ENCODE measurements around the gene TIMM44. TPM values are rescaled to one million over a fixed set of nuclear protein-coding genes. Genes with fewer than 3 reads are reported as not detected.

Gene TIMM44
- total RNA-seq, 1 experiment from 2014 or later, result 114 TPM

DNA sequence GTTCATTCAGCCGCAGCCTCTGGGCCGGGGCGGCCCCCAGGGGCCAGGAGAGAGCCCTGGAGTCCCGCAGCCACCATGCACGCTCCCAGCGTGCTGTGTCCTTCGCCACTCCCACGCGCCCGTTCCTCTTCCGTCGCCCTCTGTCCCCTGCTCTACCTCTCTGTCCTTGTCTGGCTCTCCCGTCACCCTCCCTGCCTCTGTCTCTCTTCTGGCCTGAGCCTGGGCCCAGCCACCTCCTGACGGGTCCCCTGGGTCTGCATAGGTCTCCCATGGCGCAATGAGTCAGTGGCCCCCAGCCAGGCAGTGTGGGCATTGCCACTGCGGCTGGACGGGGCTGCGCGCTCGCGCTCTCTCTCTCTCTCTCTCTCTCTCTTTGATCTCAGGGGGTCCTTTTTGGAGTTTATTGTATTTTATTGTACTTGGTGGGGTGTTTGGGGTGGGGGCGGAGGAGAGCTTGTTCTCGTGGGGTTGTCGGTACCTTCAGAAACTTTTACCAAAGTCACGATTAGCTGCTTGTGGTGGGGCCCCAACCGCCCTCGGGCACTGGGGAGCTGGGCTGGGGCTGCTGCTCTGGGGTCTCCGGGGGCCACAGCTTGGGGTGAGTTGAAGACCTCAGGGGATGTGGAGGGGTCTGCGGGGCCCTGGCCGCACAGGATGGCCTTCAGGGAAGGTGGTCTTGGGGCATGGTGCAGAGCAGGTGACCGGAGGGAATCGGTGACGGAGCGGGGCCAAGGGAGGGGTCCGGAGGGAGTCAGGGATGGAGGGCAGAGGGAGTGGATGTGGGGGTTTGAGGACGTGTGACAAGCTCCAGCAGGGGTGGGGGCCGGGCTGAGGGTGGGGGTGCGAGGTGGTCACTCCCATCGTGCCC is 30.5 kb downstream of the TIMM44 start:
- no peak overlapping the region for H3K9ac ChIP-seq (ENCODE audit: extremely low read depth, insufficient read length, low read length)
- H3K4me2 ChIP-seq (ENCODE audit: insufficient read depth, insufficient read length, low read length), result no peak overlapping the region
- no peak for DNase-seq
- H4K91ac ChIP-seq (ENCODE audit: insufficient read length, low read depth, low read length), result no peak overlapping the region
- no peak overlapping the region for H2BK5ac ChIP-seq (ENCODE audit: insufficient read length, low read length)
- H3K4me1 ChIP-seq (ENCODE audit: insufficient read depth, low read length), result no peaks in the 10 kb centered on the region
- no peaks in the 10 kb centered on the region for H4K20me1 ChIP-seq (ENCODE audit: control insufficient read depth, insufficient read depth, insufficient read length)
- no peak overlapping the region for H3K27ac Mint-ChIP-seq
- H3K79me2 ChIP-seq (ENCODE audit: insufficient read depth, low read length), result no peaks in the 10 kb centered on the region
- no peak overlapping the region for H3K4me3 Mint-ChIP-seq
- H2BK15ac ChIP-seq (ENCODE audit: low read depth, low read length), result no peak overlapping the region
- H3K27ac ChIP-seq (ENCODE audit: insufficient read length, low read depth, low read length), result no peak overlapping the region
- H2AFZ ChIP-seq (ENCODE audit: low read length), result no peak overlapping the region
- H3K18ac ChIP-seq (ENCODE audit: insufficient read length, low read depth, low read length), result no peak overlapping the region
- no peak overlapping the region for H2BK20ac ChIP-seq (ENCODE audit: low read depth, low read length, poor library complexity, severe bottlenecking)
- H2AK5ac ChIP-seq (ENCODE audit: insufficient read length, low read length), result no peak overlapping the region
- H3K4me1 Mint-ChIP-seq, result peaks cover 7 to 12% of the 10 kb centered on the region in 2 experiments
- H4K5ac ChIP-seq (ENCODE audit: insufficient read length, low read depth, low read length), result no peak overlapping the region
- peaks cover 11% of the 10 kb centered on the region for H3K23me2 ChIP-seq (ENCODE audit: insufficient read length, low read depth, low read length, poor library complexity, severe bottlenecking)
- no peak overlapping the region for H3T11ph ChIP-seq (ENCODE audit: low read length)
- no peaks in the 10 kb centered on the region for H3K79me1 ChIP-seq (ENCODE audit: insufficient read depth, low read depth, low read length, poor library complexity, severe bottlenecking)
- no peak overlapping the region for H2BK12ac ChIP-seq (ENCODE audit: insufficient read length, low read depth, low read length)
- H3K27me3 ChIP-seq (ENCODE audit: insufficient read depth, low read length), result peaks cover 16% of the 10 kb centered on the region; the same call in 1 of the 2 replicates
- peaks cover 13 to 28% (median 24%) of the 10 kb centered on the region in 3 experiments; a peak in 6 of 7 replicates for H3K36me3 Mint-ChIP-seq (ENCODE audit: insufficient read depth in 1 of 3, low read depth in 3 of 3)
- H4K8ac ChIP-seq (replicated peaks; ENCODE audit: insufficient read length, low read depth, low read length), result no peak overlapping the region
- H3K14ac ChIP-seq (ENCODE audit: insufficient read depth, low read length), result no peak overlapping the region
- H3K4ac ChIP-seq (ENCODE audit: low read depth, low read length), result no peak overlapping the region
- no peak overlapping the region for H3K56ac ChIP-seq (ENCODE audit: insufficient read length, low read depth, low read length)
- H3K9me3 ChIP-seq (ENCODE audit: control insufficient read depth, low read depth, low read length), result no peaks in the 10 kb centered on the region
- TF ChIP-seq, protein P1, sequence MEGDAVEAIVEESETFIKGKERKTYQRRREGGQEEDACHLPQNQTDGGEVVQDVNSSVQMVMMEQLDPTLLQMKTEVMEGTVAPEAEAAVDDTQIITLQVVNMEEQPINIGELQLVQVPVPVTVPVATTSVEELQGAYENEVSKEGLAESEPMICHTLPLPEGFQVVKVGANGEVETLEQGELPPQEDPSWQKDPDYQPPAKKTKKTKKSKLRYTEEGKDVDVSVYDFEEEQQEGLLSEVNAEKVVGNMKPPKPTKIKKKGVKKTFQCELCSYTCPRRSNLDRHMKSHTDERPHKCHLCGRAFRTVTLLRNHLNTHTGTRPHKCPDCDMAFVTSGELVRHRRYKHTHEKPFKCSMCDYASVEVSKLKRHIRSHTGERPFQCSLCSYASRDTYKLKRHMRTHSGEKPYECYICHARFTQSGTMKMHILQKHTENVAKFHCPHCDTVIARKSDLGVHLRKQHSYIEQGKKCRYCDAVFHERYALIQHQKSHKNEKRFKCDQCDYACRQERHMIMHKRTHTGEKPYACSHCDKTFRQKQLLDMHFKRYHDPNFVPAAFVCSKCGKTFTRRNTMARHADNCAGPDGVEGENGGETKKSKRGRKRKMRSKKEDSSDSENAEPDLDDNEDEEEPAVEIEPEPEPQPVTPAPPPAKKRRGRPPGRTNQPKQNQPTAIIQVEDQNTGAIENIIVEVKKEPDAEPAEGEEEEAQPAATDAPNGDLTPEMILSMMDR (conservative IDR thresholded peaks at IDR 0.05), result no peak
- WGBS (ENCODE audit: extremely low coverage, insufficient read length, low lambda C conversion rate), result no CpG with 5 or more reads among the region's 39 CpGs
- H3K9me3 Mint-ChIP-seq, result no peaks in the 10 kb centered on the region
- peaks cover 39% of the 10 kb centered on the region for H3K27me3 Mint-ChIP-seq (ENCODE audit: low read depth)
- no peak overlapping the region for H2BK120ac ChIP-seq (ENCODE audit: low read depth, low read length, poor library complexity, severe bottlenecking)
- H3K23ac ChIP-seq (ENCODE audit: insufficient read length, low read depth, low read length), result no peak overlapping the region
